GM10847 (cell line): ENCODE data around the gene DRD3.

Experiments used
- POLR2A ChIP-seq: IDR thresholded peaks from 2 replicates; pipeline ENCODE4 v1.6.1; 2011; ENCODE audit not compliant: insufficient read length; ENCODE audit errors: extremely low read depth

DRD3 gene

GRCh38 chr3:114206342-114206741 is 27.5 kb upstream of the DRD3 start:
- no peak for TF ChIP-seq POLR2A

GRCh38 chr3:114205541-114205940 is 26.7 kb upstream of the DRD3 start:
- TF ChIP-seq POLR2A: no peak

GRCh38 chr3:114194750-114195149 is 15.9 kb upstream of the DRD3 start:
- no peak for TF ChIP-seq POLR2A

GRCh38 chr3:114192136-114192535 is 13.3 kb upstream of the DRD3 start:
- no peak for TF ChIP-seq POLR2A

GRCh38 chr3:114186501-114186900 is 7.6 kb upstream of the DRD3 start:
- no peak for TF ChIP-seq POLR2A

GRCh38 chr3:114179575-114179974 is 723 bp upstream of the DRD3 start:
- TF ChIP-seq POLR2A: no peak

GRCh38 chr3:114176890-114177289 is 2.0 kb downstream of the DRD3 start:
- TF ChIP-seq POLR2A: no peak

GRCh38 chr3:114176487-114176886 is 2.4 kb downstream of the DRD3 start:
- no peak for TF ChIP-seq POLR2A

GRCh38 chr3:114175204-114175987 is 3.5 kb downstream of the DRD3 start:
- no peak for TF ChIP-seq POLR2A

GRCh38 chr3:114171677-114172076 is 7.2 kb downstream of the DRD3 start:
- no peak for TF ChIP-seq POLR2A

- TF ChIP-seq POLR2A: no peak
Measured at GRCh38 chr3:114168150-114168549, 10.7 kb downstream of the DRD3 start.

GRCh38 chr3:114157321-114157720 is 21.5 kb downstream of the DRD3 start:
- TF ChIP-seq POLR2A: no peak

GRCh38 chr3:114155370-114155821 is 23.5 kb downstream of the DRD3 start:
- no peak for TF ChIP-seq POLR2A

GRCh38 chr3:114154321-114154821 is 24.5 kb downstream of the DRD3 start:
- TF ChIP-seq POLR2A: no peak

GRCh38 chr3:114152519-114153151 is 26.2 kb downstream of the DRD3 start:
- TF ChIP-seq POLR2A: no peak

- no peak for TF ChIP-seq POLR2A
Measured at GRCh38 chr3:114151091-114151490, 27.8 kb downstream of the DRD3 start.
